ENCODE results near the gene RNASE13.

- TF ChIP-seq POLR2A (IDR thresholded peaks at IDR 0.05) (no peak), CTCF (IDR thresholded peaks at IDR 0.05) (no peak)
Measured at GRCh38 chr14:21023174-21023573, 11.4 kb downstream of the RNASE13 start.
